SIG-M5 (cell line): ENCODE data around the gene DYNLRB2.

ENCODE experiments used
- DNase-seq: peaks from one replicate; lab custom pipeline; 2025; lab: John Stamatoyannopoulos, UW

The DYNLRB2 gene

GRCh38 chr16:80552277-80552676, 11.5 kb downstream of the DYNLRB2 start:
- no peak for DNase-seq

DNA sequence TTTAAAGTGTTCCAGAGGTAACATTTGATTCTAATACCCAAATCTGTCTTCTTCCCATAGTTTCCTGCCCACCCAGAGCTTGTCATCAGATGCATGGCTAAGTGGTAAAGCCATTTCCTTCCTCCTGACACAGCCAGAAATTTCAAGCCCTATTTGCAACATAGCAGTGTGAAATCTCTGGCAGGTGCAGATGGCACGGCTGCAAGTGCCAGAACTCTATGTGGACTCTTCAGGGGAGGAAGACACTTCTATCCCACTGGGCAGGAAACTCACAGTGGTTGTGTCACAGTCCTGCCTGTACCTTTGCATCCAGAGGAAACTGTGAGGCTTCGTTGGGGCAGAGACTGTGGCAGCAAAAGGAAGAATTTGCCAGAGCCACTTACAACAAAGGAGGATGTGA, 13.2 kb downstream of the DYNLRB2 start:
- no peak for DNase-seq

DNA sequence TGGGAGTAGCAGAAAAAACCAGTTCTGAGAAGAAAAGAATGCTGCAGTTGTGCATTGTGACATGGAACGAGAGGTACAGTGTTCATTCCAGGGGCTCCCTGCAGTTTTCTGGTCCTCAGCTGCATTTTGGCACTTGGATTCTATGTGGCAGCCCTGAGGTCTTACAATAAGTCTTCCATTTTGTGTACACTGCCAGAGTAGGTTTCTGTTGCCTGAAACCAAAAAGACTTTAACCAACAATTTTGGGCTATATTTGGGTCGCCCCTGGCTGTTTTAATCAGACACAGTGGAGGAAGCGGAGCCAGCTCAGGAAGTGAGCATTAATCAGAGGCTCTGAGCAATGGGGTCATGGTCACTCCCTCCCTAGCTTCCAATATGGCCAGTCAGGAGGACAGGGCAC, 15.7 kb downstream of the DYNLRB2 start:
- no peak for DNase-seq

- no peak for DNase-seq
These were observed 16.2 kb downstream of the DYNLRB2 start for GRCh38 chr16:80557037-80557436.

DNA sequence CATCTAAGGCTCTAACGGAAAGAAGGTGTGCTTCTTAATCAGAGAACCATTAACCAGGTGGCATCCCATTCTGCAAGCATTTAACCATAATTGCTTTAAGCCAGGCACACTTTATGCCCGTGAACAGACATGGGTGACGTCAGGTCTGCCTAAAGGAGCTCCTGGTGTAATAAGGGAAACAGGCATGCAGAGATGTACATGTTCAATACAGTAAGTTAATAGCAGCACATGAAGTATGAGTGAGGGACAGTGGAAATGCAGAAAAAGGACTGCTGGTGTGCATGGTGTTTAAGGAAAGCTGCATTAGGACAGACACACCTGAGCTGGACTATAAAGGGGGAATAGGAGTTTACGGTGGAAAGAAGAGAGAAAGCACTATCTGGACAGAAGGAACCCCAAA, 18.6 kb downstream of the DYNLRB2 start:
- no peak for DNase-seq

GRCh38 chr16:80563066-80563465, 22.3 kb downstream of the DYNLRB2 start:
- no peak for DNase-seq

DNA sequence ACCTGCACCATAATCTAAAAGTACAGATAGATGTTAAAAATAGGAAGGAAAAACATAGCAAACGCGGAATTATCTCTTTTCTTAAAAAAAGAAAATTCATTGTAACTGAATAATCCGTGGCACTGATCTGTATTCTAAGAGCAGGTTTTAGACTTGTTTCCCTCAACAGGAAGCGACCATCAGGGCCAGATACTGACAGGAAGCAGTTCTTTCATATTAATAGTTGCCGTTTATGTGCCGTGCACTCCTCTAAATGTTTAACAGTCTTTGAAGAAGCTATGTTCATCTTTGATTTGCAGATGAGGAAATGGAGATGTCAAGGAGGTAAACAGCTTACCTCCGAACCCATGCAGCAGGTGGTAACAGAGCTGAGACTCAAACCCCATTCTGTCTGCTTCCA, 23.6 kb downstream of the DYNLRB2 start:
- DNase-seq = no peak

GRCh38 chr16:80569440-80570105, 28.8 kb downstream of the DYNLRB2 start:
- no peak for DNase-seq

- DNase-seq = no peak
These were observed 29.3 kb downstream of the DYNLRB2 start for GRCh38 chr16:80570106-80570478.

DNA sequence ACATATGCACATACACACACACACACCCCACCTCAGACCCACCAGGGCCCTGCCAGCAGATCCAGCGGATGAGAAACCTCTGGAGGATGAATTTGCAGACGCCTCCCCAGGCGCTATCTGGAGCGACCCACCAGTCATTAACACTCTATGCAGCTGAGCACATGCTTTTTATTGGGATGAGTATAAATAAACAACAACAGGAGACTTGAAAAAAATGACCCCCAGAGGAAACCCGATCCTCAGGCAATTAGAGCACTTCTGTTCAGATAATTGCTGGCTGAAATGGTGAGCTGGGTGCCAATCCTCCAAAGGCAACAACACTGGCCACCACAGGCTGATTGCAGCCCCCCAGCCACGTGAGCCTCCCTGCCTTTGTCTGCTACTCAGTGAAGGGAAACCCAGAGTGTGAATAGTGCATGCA, 32.9 kb downstream of the DYNLRB2 start:
- DNase-seq = no peak

DNA sequence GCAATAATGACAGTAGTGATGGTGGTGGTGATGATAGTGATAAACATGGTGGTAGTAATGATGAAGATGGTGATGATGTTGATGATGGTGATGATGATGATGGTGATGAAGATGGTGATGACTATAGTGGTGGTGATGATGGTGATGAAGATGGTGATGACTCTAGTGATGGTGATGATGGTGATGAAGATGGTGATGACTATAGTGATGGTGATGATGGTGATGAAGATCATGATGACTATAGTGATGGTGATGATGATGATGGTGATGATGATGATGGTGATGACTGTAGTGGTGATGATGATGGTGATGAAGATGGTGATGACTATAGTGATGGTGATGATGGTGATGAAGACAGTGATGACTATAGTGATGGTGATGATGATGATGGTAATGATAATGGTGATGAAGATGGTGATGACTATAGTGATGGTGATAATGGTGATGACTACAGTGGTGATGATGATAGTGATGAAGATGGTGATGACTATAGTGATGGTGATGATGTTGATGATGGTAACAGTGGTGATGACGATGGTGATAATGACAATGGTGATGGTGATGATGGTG, 35.6 kb downstream of the DYNLRB2 start:
- DNase-seq = no peak

GRCh38 chr16:80577485-80578280, 36.9 kb downstream of the DYNLRB2 start:
- DNase-seq = no peak

DNA sequence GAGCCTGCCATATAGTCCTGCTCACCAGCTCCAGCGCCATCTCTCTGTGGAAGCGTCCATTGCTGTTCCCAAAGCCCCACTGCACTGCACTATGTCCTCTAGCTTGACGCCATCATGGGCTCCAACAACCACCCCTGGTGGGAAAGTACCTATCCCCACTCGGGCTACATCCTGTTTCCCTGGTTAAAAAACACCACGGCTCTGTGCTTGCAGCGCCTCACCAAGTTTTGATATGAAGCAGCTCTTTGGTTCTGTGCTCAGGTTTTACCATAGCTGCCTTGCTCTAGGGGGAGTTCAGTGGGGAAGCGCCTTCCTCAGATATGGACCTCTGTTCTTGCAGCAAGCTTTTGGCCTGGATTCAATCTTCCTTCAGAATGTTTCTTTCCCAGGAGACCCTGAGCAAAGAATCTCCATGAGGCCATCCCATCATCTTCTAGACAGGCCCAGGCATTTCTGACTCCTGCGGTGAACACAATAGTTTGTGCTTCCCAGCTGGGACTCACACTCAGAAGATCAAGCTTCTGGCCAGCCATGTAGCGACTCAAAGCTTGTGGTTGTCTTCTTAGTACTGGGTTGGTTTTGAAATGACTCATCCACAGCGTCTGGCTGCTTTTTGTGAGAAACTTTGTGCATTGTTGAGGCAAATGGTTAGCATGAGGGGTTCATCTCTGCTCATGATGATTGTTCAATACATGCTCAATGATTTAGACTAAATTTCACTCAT, 39.5 kb downstream of the DYNLRB2 start:
- no peak for DNase-seq

- DNase-seq = no peak
These were observed 42.7 kb downstream of the DYNLRB2 start for GRCh38 chr16:80583466-80583865.

- no peak for DNase-seq
These were observed 45.0 kb downstream of the DYNLRB2 start for GRCh38 chr16:80585764-80586163.

DNA sequence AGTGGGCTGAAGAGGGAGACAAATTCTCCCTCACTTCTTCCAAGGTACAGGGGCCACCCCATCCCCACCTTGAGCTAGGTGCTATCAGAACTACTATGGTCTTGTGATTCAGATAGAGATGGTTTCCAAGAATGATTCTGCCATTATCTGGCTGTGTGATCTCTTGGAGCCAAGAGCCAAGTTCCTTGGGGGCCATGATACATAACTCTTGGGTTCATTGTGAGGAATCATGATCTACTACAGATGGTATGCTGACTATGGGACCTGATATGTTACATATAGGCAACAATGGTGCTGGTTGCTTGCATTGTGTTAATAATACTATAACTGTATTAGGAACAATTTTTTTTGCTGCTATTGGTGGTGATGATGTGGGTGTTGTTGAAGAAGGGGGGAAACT, 45.7 kb downstream of the DYNLRB2 start:
- no peak for DNase-seq

- no peak for DNase-seq
These were observed 46.3 kb downstream of the DYNLRB2 start for GRCh38 chr16:80587071-80587470.

DNA sequence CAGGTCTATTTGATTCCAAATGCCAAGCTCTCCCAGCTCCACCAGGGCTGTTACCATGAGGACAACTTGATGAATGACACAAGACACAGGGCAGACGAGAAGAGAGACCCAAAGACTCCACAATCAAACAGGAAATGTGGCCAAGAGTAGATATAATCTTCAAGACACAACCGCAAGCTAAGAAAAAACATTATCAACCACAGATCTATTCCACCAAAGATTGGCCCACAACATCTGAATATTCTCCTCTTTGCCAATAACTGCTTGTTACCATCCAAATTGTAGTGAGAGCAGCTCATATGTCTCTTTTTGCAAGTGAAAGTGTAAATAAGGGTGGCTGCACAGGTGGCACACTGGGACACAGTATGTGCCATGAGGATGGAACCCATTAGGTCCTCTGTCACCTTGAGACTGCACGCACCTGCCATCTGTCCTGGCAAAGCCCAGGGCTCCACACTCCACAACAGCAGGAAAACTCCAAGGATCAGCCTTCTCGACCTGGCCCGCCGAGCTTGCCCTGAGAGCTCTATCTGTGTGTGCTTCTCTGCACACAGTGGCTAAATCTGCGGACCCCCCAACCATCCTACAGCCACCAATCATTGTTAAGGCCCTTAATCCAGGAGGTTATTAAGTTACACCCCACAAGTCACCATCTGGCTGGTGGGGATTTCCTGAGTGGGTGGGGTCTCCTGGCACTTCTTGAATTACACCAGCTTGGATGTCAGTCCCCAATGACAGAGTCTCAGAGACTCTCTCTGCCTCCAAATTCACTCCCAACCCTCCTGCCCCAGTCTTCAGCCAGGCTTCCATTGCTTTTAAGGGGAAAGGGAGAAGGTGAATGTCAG, 50.5 kb downstream of the DYNLRB2 start:
- no peak for DNase-seq

DNA sequence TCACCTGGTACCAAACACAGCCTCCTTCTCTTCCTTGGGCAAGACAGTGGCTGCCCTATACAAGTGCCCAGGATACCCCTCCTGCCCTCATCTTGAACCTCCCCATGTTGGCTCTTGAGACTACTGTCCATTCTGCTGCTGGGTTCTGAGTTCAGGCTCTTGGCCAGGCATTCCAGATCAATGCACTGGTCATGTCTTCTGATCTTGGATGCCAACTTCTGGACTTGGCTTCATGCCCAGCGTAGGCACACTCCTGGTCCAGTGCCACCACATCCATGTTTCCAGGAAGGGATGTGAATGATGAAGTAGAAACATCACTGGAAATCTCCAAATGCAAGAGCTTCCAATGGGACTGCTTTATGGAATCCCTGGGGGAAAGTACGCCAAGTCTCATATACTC, 51.5 kb downstream of the DYNLRB2 start:
- DNase-seq = no peak

DNA sequence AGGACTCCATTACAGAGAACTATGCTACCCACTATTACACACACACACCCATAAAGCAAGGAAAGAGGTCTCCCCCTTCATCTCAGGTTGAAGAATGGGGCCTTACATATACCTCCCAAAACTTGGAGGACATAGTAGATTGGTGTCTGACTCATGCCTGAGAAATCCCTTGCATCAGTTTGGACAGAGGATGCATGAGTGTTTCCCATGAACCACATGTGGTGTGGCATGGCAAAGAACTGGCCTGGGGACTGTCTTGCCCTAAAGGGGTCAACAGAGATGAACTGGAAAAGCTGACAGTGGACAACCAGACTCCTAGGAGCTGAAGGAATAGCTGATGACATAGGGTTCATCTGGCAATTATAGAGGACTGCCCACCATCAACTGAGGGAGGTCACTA, 54.0 kb downstream of the DYNLRB2 start:
- DNase-seq = no peak

- DNase-seq = no peak
These were observed 55.9 kb downstream of the DYNLRB2 start for GRCh38 chr16:80596507-80597207.
